Astrocyte of the cerebellum (primary cell): Measurements from ENCODE around the gene KDM4B.

ENCODE experiments used
- DNase-seq: peaks from one replicate; pipeline ENCODE4 v3.0.0-alpha.2; 2011; ENCODE audit warnings: low read depth
- H3K4me3 ChIP-seq: 2 replicates; pipeline ENCODE4 v1.5.1; 2011; ENCODE audit warnings: mild to moderate bottlenecking, low read depth, low read length, moderate library complexity
- in situ Hi-C: cut with HindIII; loops from 2 replicates; pipeline ENCODE4 v1.10.0; 2017; ENCODE audit warnings: low sequenced_read_pairs
- TF ChIP-seq, protein P1 (sequence below): IDR thresholded peaks from 2 replicates; pipeline ENCODE4 v1.5.1; 2012; ENCODE audit warnings: low read length, low read depth, moderate library complexity, mild to moderate bottlenecking; ENCODE audit errors: missing control alignments

The KDM4B gene

GRCh38 chr19:5086230-5086629 is 117.3 kb downstream of the KDM4B start:
- H3K4me3 ChIP-seq = no peak overlapping the region
- TF ChIP-seq, protein P1, sequence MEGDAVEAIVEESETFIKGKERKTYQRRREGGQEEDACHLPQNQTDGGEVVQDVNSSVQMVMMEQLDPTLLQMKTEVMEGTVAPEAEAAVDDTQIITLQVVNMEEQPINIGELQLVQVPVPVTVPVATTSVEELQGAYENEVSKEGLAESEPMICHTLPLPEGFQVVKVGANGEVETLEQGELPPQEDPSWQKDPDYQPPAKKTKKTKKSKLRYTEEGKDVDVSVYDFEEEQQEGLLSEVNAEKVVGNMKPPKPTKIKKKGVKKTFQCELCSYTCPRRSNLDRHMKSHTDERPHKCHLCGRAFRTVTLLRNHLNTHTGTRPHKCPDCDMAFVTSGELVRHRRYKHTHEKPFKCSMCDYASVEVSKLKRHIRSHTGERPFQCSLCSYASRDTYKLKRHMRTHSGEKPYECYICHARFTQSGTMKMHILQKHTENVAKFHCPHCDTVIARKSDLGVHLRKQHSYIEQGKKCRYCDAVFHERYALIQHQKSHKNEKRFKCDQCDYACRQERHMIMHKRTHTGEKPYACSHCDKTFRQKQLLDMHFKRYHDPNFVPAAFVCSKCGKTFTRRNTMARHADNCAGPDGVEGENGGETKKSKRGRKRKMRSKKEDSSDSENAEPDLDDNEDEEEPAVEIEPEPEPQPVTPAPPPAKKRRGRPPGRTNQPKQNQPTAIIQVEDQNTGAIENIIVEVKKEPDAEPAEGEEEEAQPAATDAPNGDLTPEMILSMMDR = no peak
- no peak for DNase-seq
- in situ Hi-C loops = no loop called here

DNA sequence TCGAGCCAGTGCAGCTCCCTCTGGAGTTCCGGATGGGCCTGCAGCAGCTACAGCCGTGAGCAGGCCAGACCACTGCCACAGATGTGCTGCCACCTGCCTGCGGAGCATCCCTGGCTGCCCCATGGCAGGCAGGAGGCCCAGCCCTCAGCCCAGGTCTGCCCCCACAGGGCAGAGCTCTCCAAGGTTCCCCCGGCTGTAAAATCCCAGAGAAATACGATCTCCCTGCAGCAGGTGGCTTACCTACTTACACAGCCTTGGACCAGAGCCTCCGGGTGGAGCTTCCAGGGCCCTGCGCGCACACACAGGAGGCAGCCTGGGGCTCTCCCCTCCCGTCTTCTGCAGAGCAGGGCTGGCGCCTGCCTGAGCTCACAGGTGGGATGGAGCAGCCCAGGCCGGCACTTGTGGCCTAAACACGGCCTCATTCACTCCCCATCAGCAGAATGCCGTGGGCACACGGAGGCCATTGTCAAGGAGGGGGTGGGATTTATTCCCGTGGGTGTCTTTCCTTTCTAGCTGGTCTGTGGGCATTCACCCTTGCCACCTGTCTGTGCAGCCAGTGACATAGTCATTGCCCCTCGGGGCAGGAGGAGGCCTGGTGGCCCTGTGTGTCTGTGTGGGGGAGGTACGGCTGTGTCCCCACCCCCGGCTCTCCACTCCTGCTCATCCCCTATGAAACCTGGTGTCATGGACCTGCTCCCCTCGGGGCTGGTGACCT is 118.0 kb downstream of the KDM4B start:
- DNase-seq = no peak
- in situ Hi-C loops = no loop called here

GRCh38 chr19:5089283-5089682 is 120.4 kb downstream of the KDM4B start:
- no peak overlapping the region for H3K4me3 ChIP-seq
- TF ChIP-seq, protein P1 = no peak
- in situ Hi-C loops = no loop called here
- DNase-seq = no peak

More for the DNA sequence above, 118.0 kb downstream of the KDM4B start:
- TF ChIP-seq, protein P1 = no peak
- no peak overlapping the region for H3K4me3 ChIP-seq

DNA sequence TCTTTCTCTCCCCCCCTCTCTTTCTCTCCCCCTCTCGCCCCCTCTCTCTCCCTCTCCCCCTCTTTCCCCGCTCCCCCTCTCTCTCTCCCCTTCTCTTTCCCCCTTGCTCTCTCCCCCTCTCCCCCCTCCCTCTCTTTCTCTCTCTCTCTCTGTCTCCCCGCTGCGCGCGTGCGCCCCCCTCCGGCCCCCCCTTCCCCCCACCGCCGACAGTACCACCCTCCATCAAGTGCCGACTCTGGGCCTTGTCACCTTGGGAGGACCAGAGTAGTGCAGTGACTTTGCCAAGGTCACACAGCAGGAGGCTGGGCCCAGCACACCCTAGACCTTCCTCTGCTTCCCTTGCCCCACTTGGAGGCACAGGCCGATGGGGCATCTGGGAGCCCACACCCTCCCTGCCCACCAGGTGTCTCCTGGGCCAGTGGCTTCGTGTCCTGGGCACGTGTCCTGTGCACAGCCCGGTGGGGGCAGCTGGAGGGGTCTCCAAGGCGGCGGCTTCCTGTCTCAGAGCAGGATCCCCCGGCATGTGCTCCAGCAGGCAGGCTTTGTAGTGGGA is 121.6 kb downstream of the KDM4B start:
- in situ Hi-C loops = no loop called here
- H3K4me3 ChIP-seq = no peak overlapping the region
- TF ChIP-seq, protein P1 = no peak
- DNase-seq = no peak

DNA sequence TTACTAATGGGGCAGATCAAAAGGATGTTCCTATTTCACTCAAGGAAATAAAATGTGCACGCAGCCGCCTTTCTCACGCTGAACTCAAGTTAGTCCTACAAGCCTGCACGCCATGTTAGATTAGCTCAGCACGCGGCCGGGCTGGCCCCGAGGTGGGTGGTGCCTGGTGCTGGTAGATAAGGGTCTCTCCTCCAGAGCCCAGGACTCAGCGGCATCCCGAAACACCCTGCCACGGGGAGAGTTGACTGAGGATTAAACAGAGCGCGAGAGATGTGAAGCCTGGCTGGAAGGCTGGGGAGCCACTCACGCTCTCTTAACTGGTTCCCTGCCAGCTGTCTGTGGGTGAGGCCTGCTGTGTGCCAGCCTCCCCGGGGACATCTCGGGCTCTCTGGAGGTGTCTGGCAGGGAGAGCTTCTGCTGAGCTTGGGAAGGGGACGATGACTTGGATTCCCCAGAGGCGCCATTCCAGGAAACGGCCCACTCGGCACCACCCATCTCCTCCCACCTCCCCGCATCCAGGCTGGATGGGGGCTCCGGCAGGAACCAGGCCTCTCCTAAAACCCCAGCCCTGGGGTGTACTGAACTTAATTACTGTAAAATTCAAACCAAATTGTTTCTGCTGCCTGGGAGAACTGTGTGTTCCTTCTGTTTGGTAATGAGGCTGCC is 122.2 kb downstream of the KDM4B start:
- TF ChIP-seq, protein P1 = no peak
- in situ Hi-C loops = no loop called here
- DNase-seq = no peak
- no peak overlapping the region for H3K4me3 ChIP-seq

GRCh38 chr19:5091684-5092480 is 123.0 kb downstream of the KDM4B start:
- H3K4me3 ChIP-seq = no peak overlapping the region
- DNase-seq = no peak
- in situ Hi-C loops = no loop called here
- TF ChIP-seq, protein P1 = no peak
